H1 (cell line): Measurements from ENCODE around the gene VPS13C. TPM values are rescaled to one million over a fixed set of nuclear protein-coding genes. Genes with fewer than 3 reads are reported as not detected.

Experiments
- ASH2L ChIP-seq: fragments of 200-600, 300-600 bp; sonication (generic); IDR thresholded peaks from one replicate; pipeline ENCODE4 v1.7.1; 2017; ENCODE audit warnings: low read length
- CBX5 ChIP-seq: fragments of 300-800, 300-1000 bp; sonication (generic); IDR thresholded peaks from 2 replicates; pipeline ENCODE4 v1.7.1; 2016; ENCODE audit warnings: antibody characterized with exemption, low read length, low read depth
- CEBPB ChIP-seq: IDR thresholded peaks from 2 replicates; pipeline ENCODE4 v1.6.1; 2012; ENCODE audit warnings: low read depth, low read length
- EZH2 ChIP-seq: fragments of 200-600 bp; sonication (generic); IDR thresholded peaks from 2 replicates; pipeline ENCODE4 v1.7.1; 2012; ENCODE audit warnings: low read depth, mild to moderate bottlenecking, moderate library complexity, low read length, inconsistent platforms; ENCODE audit not compliant: severe bottlenecking
- FOSL1 ChIP-seq: IDR thresholded peaks from 2 replicates; pipeline ENCODE4 v1.6.1; 2011; ENCODE audit warnings: mild to moderate bottlenecking, low read depth, low read length, moderate library complexity; ENCODE audit not compliant: insufficient read depth
- GABPA ChIP-seq: IDR thresholded peaks from 2 replicates; pipeline ENCODE4 v1.6.1; 2011; ENCODE audit warnings: mild to moderate bottlenecking, low read length, moderate library complexity, borderline replicate concordance; ENCODE audit not compliant: insufficient read depth
- JUND ChIP-seq: IDR thresholded peaks from 2 replicates; pipeline ENCODE4 v1.6.1; 2011; ENCODE audit warnings: mild to moderate bottlenecking, improper control_type of control experiment, low read length
- SAP30 ChIP-seq: fragments of 300-600 bp; sonication (generic); IDR thresholded peaks from 2 replicates; pipeline ENCODE4 v1.7.1; 2012; ENCODE audit warnings: low read length, moderate library complexity, mild to moderate bottlenecking, inconsistent platforms; ENCODE audit not compliant: insufficient read depth, insufficient replicate concordance
- USF2 ChIP-seq: IDR thresholded peaks from 2 replicates; pipeline ENCODE4 v1.6.1; 2011; ENCODE audit warnings: low read length, improper control_type of control experiment
- polyA plus RNA-seq, 7 experiments: library from polyadenylated mRNA; depleted of rRNA in 3 of 7; stranded (reverse) in 5 of 7; unstranded in 2 of 7; fragments of >200 nt in 5 of 7; fragments of 200-250 nt in 2 of 7; gene quantifications; 1 replicate in 5 of 7; 2 replicates in 1 of 7; 4 replicates in 1 of 7; pipeline versions ENCODE4 v1.2.1 to v1.2.3, GENCODE V29; 2011 to 2013; ENCODE audit warnings: missing spikeins in 2 of 7, mixed read lengths in 2 of 7
- total RNA-seq: library from RNA; stranded (reverse); fragmentation: NEBNext Ultra II Directional; extraction: Animal tissue kit (Norgen Biotek cat#: 25700); gene quantifications from 2 replicates; pipeline ENCODE4 v1.2.1, GENCODE V29; 2021

Gene VPS13C
- total and polyA plus RNA-seq, 2 of the 8 experiments (the other 6 are each of a cell fraction or from before 2014, with no cell fraction given): 4.8 to 18.8 TPM

- TF ChIP-seq FOSL1: no peak
- TF ChIP-seq GABPA: no peak
- TF ChIP-seq EZH2: no peak
- no peak for TF ChIP-seq USF2
- TF ChIP-seq SAP30: no peak
- no peak for TF ChIP-seq ASH2L
- TF ChIP-seq CEBPB: no peak
- no peak for TF ChIP-seq JUND
- no peak for TF ChIP-seq CBX5
Measured at GRCh38 chr15:61915640-61916039, 144.6 kb downstream of the VPS13C start (continued).
